HG02970 (cell line): Measurements from ENCODE around the gene GPR63.

Experiments used
- ATAC-seq: cut with Tn5 transposase; IDR thresholded peaks from one replicate; pipeline ENCODE4 v1.9.1; 2021; ENCODE audit warnings: mild to moderate bottlenecking, moderate library complexity, moderate number of reproducible peaks; ENCODE audit not compliant: unreplicated experiment, low FRiP score

GPR63 gene, protein sequence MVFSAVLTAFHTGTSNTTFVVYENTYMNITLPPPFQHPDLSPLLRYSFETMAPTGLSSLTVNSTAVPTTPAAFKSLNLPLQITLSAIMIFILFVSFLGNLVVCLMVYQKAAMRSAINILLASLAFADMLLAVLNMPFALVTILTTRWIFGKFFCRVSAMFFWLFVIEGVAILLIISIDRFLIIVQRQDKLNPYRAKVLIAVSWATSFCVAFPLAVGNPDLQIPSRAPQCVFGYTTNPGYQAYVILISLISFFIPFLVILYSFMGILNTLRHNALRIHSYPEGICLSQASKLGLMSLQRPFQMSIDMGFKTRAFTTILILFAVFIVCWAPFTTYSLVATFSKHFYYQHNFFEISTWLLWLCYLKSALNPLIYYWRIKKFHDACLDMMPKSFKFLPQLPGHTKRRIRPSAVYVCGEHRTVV

DNA sequence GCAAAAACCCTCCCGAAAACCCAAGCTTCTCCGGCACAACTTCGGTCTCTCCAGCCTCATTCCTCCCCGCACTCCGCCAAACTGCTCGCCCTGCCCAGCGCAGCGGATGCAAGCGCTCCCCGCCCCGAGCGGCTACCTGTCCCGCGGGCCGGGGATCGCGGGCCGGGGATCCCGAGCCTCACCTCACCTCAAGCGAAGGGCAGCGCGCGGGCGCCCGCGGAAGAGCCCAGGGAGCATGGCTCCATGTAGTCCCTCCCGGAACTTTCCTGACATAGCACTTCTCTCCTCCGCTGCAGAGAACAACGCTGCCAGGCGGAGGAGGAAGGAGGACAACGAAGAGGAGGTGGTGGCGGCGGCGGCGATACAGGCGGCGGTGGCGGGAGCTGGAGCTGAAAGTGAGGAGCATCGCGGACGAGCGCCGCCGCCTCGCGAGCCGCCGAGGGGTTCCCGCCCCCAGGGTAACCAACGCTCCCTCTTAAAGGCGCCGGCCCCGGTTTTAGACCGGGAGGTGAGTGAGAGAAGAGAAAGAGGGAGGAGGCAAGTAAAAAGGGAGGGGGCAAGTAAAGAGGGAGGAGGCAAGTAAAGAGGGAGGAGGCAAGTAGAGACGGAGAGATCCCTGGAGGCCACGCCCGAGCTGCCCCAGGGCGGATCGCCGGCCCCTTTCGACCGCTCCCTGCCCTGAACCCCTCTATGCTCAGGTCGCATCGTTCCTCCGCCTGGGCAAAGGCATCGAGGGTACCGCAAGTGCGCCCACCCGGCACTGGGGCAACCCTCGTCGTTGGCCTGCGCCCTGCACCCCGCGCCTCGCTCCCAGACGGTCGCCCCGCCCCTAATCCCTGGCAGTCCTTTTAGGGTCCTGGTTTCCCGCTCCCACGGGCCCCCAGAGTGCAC, at the start of gene GPR63:
Gene GPR63, minus strand, starts transcription at position 397 of the 891 bp plus-strand sequence. CDS start 37,746 bp downstream, outside the sequence.
- peak; percentile 90 for ATAC-seq

DNA sequence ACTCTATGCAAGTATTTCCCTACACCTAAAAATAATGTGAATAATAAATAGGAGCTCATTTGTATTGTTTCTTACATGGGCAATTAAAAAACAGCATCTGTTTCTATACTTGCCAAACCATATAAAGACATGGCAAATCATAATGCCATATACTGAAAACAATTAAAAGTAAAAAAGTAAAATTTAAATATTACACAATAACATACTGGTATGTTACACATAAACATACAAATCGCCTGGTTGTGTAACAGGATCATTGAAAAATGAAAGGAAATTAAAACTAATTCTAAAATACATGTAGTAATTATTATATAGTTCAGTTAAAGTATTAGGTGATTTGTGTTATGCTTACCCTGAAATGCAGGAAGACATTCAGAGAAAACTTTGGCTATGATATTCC, 49.2 kb upstream of the GPR63 start:
- ATAC-seq, result no peak

DNA sequence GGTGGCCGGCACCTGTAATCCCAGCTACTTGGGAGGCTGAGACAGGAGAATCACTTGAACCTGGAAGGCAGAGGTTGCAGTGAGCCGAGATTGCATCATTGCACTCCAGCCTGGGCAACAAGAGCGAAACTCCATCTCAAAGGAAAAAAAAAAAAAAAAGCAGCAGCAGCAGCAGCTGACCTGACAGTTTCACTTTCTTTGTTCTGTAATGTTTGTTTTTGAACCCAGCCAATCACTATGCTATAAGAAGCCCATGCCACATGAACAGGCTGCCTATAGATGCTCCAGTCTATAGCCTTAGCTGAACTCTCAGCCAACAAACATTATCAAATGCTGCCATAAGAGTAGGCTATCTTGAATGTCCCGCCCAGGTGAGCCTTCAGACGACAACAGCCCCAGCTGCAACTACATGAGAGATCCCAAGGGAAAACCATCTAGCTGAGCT, 47.9 kb upstream of the GPR63 start:
- ATAC-seq, result peak; percentile 71

DNA sequence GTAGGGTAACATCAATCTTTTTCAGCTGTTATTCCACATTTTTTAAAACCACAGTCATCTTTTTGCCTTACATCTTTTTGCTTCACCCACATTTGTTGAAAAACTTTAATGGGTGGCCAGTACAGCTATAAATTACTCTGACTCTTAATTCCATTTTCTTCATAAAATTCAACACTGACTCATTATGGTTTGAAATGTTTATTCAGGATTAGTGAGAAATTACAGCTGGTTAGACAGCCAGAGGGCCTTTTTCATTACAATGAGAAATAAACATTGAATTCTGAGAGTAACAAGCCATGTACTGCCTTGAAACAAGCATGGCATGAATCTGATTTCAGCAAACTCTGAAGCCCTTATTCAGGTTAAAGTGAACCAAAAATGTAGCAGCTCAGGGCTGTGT, 40.9 kb upstream of the GPR63 start:
- ATAC-seq, result no peak

DNA sequence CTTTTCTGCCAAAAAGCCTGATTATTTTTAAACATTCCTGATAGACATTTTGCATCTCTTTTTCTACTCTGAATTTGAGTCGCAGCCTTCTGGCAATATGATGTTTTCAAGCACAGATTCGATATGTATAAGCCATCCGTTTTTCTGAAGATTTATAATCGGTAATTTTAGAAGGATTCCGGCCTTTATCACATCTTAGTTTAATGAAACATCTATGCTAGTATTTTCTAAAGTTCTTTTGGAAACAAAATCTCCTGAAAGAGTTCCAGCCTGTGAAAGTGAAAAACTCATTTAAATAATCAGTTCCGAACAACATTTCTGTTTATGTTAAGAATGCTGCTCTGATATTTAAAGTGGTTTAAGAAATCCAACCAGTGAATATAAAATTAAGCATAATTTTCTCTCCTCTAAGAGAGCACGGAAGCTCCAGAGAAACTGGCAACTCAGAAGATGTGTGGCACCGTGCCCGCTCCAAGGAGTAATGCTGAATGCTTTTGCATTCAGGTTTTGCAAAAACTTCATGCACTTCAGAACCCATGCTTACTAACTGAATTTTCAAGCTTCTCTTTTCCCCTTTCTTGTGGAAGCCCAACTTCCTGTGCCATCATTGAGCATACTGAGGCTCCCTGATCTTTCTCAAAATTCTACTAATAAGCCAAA, 39.7 kb upstream of the GPR63 start:
- no peak for ATAC-seq

DNA sequence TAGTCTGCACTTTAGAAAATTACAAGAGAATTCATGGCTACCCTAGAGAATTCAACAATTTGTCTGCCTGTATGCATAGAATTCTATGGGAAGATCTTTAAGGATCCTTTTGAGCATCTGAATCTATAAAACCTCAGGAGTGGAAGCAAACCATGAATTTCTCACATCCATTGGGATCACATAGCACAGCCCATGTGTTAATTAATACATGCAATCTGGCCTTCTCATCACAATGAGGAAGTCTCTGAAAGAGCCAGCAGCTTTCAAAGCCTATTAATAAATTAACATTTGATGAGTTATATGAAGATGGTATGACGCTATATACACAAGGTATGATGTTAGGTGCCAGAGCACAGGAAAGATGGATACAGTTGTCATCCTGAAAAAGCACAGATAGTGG, 35.7 kb upstream of the GPR63 start:
- ATAC-seq, result no peak

DNA sequence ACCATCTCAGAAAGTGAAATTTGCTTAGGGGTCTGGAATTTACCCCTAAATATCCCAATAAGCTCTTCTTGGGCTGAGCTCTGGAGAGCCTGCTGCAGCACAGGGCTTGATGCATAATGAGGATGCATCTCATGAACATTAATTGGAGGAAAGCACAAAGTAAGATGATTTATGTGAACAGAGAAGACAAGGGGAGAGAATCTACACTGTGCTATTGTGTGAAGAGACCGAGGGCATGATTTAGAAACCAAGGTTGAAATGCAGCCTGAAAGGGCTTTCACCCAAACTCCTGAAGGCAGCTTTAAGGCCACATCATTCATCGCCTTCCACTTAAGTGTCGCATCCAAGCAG, 27.8 kb upstream of the GPR63 start:
- ATAC-seq, result no peak

DNA sequence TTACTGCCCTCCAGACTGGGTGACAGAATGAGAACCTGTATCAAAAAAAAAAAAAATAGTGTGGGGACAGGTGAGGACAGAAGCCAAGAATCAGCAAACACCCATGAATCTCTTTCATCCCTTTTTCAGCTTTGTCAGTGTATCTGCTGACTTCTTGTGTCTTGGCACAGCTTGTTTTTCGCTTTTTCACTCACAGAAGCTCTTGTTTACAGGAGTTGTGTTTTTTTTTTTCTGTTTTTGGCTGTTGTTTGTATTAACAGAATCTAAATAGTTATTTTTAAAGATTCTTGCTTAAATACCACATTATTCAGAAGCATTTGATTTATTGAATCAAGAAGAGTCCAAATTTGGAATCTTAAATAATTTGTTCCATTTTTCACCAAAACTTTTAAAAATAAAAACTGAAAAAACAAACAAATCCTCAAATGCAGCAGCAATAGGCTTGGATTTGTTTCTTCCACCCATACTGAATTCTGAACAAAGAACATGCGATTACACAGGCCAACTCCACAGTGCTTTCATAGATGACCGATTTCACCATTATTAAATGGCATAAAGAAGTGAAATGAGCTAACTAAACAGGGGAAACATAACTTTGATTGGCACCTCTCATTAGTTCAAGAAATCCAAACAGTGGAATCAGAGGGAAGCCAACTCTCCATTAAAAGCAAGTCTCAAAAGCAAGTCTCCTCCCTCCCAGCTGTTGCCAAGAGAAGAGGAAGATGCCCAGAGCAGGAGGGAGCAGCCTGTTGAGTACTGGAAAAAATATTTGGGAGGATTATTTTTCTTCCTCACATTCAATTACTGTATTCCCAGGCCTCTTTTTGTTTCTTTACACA, 27.2 kb upstream of the GPR63 start:
- ATAC-seq, result no peak

DNA sequence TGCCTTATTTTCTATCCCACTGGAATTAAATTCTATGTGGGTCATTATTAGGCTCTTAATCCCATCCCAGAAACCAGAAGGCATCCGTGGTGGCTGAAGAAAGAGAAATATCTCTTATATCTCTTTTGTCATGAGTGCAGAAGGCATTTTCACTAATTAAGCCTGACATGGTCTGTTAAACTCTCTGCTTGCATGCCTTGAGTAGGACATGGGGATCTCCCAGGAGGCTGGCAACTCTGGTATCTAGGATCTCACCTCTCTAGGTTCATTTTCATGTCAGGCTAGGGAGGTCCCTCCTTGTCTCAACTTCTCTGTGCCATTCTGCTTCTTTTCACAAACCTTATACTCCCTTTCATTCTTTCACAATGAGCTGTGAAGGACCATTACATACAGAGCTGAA, 25.3 kb upstream of the GPR63 start:
- ATAC-seq, result no peak

DNA sequence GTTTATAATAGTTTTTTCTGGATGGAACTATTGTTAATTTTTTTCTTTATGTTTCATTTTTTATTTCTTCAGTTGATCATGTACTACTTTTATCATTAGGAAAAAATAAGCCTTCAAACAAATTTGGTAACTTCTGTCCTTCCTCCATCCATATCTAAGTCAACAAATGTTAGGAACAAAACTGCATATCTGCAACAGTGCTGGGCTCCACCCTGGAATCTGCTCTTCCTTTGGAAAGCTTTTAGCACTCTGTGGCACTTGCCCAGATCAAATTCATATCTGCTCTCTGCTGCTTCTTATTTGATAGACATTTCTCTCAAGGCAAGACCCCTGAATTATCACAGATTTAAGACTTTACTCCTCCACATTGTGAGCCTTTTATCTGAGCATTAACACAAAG, 24.3 kb upstream of the GPR63 start:
- ATAC-seq, result no peak

DNA sequence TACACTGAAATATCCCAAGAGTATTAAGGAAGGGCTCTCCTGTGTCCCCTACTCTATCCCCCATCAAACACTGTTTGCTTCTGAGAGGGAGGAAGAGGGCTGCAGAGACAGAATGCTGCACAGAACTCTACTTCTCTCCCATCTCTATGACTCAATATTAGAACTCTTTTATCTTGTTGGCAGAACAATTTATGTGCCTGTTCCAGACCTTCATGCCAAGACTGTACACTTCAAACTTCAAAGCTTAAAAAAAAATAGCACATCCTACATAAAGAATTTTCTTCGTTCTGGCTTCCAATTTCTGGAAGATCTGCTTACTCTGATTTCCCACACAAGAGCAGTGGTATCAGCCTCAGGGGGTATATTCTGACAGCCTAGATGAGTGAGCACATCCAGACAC, 19.6 kb upstream of the GPR63 start:
- no peak for ATAC-seq

DNA sequence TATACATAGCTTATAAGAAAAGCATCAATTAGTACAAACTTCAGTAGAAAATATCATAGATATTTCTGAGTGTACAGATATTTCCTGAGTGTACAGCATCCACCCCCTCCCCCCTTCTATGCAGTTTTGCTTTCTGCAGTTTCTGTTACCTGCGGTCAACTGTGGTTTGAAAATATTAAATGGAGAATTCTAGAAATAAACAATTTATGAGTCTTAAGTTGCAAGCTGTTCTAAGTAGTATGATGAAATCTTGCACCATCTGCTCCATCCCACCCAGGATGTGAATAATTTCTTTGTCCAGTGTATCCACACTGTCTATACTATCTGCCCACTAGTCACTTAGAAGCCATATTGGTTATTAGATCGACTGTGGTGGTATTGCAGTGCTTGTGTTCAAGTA, 15.8 kb upstream of the GPR63 start:
- no peak for ATAC-seq

DNA sequence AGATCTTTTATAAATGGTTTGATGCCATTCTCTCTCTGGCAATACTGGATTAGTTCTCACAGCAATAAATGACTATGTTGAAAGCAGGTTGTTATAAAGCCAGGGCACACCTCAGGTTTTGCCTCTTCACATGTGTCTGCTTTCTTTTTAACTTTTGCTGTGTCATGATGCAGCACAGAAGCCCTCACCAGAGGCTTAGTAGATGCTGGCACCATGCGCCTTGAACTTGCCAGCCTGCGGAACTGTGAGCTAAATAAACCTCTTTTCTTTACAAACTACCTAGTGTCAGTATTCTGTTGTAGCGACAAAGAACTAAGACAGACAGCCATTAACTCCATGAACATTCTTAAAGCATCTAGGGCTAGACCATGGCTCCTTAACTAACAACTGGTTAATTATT, 15.3 kb upstream of the GPR63 start:
- no peak for ATAC-seq

DNA sequence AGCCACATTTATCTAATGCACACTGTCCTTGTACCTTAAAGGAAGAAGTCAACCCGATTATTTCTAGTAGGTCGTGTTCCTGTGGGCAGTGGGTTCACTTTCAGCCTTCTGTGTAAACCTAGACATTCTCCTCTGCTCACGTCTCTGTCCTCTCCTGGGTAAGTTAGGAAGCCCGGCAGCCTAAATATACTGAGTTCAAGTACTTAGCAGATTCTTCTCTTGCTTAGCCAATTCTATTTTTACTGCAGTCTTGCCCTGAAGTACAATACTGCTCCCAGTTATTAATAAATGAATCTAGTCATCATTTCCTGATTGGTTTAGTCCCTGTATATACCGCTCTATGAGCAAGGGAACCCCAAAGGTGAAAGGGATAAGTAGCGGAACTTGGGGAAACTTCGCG, 14.6 kb upstream of the GPR63 start:
- ATAC-seq, result no peak

DNA sequence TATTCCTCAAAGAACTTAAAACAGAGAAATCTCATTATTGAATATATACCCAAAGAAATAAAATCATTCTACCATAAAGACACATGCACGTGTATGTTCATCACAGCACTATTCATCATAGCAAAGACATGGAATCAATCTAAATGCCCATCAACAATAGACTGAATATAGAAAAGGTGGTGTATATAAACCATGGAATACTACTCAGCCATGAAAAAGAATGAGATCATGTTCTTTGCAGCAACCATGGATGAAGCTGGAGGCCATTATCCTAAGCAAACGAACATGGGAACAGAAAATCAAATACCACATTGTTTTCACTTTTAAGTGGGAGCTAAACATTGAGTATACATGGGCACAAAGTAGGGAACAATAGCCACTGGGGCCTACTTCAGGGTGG, 12.3 kb upstream of the GPR63 start:
- ATAC-seq, result no peak

DNA sequence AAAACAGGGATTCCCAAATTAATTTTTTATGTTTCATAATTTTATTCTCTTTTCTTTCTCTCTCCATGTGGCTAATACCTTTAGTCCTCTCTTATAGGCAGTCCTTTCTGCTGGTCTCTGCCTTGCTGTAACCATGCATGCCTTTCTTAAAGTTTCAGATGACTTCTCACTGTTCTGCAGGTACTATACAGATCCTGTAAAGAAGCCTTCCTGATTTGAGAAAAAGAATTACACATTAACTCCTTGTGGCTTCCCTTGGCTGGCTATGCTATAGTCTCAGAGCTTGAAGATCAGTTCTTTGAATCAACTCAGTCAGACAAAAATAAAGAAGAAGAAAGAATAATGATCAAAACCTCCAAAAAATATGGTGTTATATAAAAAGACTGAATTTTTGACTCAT, 7.3 kb upstream of the GPR63 start:
- ATAC-seq, result no peak

DNA sequence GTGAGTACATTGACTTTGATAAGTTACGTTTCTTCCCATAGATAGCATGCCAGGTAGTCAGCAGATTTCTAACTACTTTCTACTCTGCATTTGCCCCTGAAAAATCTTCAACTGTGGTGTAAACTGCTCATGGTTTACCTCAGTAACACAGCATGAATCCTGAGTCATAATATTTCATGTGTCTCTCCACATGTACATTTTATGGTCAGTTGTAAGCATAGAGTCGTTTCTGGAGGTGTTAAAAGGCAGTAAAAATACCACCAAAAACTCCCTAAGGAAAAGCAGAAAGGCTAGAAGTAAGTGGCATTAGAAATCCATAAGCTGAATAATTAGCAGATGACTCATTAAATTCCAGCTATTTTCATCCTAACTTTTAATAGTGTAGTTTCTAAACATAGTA, 4.1 kb upstream of the GPR63 start:
- no peak for ATAC-seq

DNA sequence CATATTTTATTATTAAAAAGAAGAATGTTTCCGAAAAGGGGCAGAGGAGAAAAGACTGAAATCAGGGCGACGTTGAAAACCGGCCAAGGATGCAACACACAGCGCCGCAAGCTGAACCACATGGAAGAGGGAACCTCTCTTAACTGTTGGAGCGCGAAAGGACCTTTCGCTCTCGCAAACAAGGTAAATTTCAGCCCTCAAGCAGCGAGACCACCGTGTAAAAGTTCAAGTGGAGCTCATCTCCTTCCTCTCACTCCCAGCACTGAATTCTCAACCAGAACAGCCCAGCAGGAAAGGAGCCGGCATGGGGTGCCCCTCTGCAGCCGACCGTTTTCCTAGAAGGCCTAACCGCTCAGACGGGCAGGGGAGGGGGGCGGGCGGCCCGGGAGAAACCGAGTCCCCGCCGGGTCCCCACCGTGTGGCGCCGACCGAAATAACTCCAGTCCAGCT, 621 bp downstream of the GPR63 start:
- peak; percentile 4 for ATAC-seq

DNA sequence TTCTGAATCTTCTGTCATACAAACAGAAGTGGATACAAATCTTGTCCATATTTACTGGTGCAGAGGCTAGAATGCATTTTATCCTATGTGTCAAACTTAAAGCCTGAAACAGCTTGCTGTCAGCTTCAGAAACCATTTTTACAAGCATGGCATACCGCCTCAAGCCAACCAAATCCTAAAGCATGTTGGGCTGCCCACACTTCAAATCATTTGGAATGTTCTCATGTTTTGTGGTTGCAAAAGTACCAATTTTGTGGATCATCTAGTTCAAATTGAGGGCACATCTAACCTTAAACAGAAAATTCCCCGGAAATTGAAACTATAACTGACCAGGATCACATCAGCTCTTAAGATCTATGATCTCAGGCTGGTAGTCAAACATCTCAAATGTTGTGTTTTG, 3.2 kb downstream of the GPR63 start:
- ATAC-seq, result no peak

DNA sequence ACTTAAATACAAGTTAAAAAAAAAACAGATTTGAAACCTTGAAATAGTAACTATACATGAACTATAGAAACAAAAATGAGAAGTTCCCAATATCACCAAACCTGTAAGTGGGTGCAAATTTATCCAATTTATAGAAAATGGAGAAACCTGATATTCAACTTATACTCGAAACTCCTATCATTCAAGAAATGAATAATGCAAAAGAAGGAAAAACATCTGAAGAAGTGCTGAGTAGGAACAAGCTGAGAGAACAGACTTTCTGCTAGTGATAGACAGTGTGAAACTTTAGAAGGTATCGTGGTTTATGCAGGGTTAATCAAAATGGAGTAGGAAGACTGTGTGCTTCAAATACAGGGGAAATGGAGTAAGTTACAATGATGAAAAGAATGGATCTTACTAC, 4.5 kb downstream of the GPR63 start:
- no peak for ATAC-seq
